Endothelial cell of umbilical vein (primary cell): ENCODE data around the gene KCNK2.

Experiments
- EZH2 ChIP-seq: IDR thresholded peaks from 2 replicates; pipeline ENCODE4 v1.6.1; 2012; ENCODE audit warnings: borderline replicate concordance, low read depth, mild to moderate bottlenecking, moderate library complexity, low read length, inconsistent platforms; ENCODE audit not compliant: severe bottlenecking
- FOS ChIP-seq: IDR thresholded peaks from 2 replicates; pipeline ENCODE4 v1.6.1; 2011; ENCODE audit warnings: mild to moderate bottlenecking, low read length, moderate library complexity, borderline replicate concordance; ENCODE audit not compliant: insufficient read depth
- MYC ChIP-seq: IDR thresholded peaks from one replicate; pipeline ENCODE4 v1.6.1; 2011; ENCODE audit warnings: mild to moderate bottlenecking, low read depth, low read length
- POLR2AphosphoS5 ChIP-seq: IDR thresholded peaks from 2 replicates; pipeline ENCODE4 v1.6.1; 2012; ENCODE audit warnings: low read depth, mild to moderate bottlenecking, control low read depth, low read length, moderate library complexity; ENCODE audit not compliant: insufficient read depth
- TF ChIP-seq, protein P1 (sequence below), 2 donors: IDR thresholded peaks; 1 replicate in 1 of 2; 2 replicates in 1 of 2; pipeline ENCODE4 v1.5.1; 2011; ENCODE audit warnings: low read length in 2 of 2, mild to moderate bottlenecking in 2 of 2, moderate library complexity in 2 of 2, control low read depth in 1 of 2, inconsistent platforms in 1 of 2, low read depth in 1 of 2; ENCODE audit not compliant: insufficient read depth in 1 of 2; ENCODE audit errors: extremely low read depth in 1 of 2

DNA sequence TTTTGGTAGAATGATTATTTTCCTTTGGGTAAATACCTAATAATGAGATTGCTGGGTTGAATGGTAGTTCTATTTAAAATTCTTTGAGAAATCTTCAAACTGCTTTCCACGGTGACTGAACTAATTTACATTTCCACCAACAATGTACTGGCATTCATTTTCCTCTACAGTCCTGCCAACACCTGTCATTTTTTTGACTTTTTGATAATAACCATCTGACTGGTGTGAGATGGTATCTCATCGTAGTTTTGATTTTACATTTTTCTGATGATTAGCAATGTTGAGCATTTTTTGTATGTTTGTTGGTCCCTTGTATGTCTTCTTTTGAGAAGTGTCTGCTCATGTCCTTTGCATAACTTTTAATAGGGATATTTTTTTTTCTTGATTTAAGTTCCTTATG is 23.5 kb downstream of the KCNK2 start:
- TF ChIP-seq, protein P1, sequence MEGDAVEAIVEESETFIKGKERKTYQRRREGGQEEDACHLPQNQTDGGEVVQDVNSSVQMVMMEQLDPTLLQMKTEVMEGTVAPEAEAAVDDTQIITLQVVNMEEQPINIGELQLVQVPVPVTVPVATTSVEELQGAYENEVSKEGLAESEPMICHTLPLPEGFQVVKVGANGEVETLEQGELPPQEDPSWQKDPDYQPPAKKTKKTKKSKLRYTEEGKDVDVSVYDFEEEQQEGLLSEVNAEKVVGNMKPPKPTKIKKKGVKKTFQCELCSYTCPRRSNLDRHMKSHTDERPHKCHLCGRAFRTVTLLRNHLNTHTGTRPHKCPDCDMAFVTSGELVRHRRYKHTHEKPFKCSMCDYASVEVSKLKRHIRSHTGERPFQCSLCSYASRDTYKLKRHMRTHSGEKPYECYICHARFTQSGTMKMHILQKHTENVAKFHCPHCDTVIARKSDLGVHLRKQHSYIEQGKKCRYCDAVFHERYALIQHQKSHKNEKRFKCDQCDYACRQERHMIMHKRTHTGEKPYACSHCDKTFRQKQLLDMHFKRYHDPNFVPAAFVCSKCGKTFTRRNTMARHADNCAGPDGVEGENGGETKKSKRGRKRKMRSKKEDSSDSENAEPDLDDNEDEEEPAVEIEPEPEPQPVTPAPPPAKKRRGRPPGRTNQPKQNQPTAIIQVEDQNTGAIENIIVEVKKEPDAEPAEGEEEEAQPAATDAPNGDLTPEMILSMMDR (IDR thresholded peaks at IDR 0.05; ENCODE audit: extremely low read depth in 1 of 2, insufficient read depth in 1 of 2, low read depth in 1 of 2, low read length in 2 of 2), result no peak
- no peak for TF ChIP-seq POLR2AphosphoS5
- no peak for TF ChIP-seq EZH2
- TF ChIP-seq FOS, result no peak
- TF ChIP-seq MYC, result no peak
